HCT116 (cell line): Measurements from ENCODE around the gene TPD52L2. TPM values are rescaled to one million over a fixed set of nuclear protein-coding genes. Genes with fewer than 3 reads are reported as not detected.

Experiments used
- ATAC-seq: fragments of 200-7000 bp; cut with Tn5 transposase; 2 replicates; pipeline ENCODE4 v1.9.1; 2020; ENCODE audit warnings: mild to moderate bottlenecking, moderate library complexity
- BruUV-seq: library from RNA; stranded (reverse); fragments of 400-500 nt; replicated peaks from 2 replicates; lab custom pipeline; 2021; lab: Mats Ljungman, UMichigan
- CTCF ChIA-PET: fragments of 300-600 bp; sonication (Branson Sonifier 250); formaldehyde crosslinking; loops from one replicate; lab custom pipeline; 2021; ENCODE audit warnings: antibody characterized with exemption; lab: Charles Lee
- POLR2A ChIA-PET: fragments of 300-600, 350-600 bp; sonication (Branson Sonifier 250); formaldehyde crosslinking; loops from one replicate; lab custom pipeline; 2021; ENCODE audit warnings: antibody characterized with exemption; lab: Charles Lee
- RAD21 ChIA-PET, 2 experiments: fragments of 300-600 bp; sonication (Branson Sonifier 250); formaldehyde crosslinking; loops; one replicate each; lab custom pipeline; 2023; ENCODE audit warnings: low total read pairs in 2 of 2; ENCODE audit not compliant: uncharacterized antibody in 2 of 2, unreplicated experiment in 2 of 2, low non-redundant PET in 1 of 2; lab: Charles Lee
- DNase-seq: peaks from one replicate; pipeline ENCODE4 v3.0.0-alpha.2; 2010; ENCODE audit warnings: low read depth, low spot score
- H2AFZ ChIP-seq: fragments of 200-600 bp; shearing (Covaris generic), sonication (generic); 2 replicates; pipeline ENCODE4 v1.6.1; 2017; ENCODE audit warnings: low read depth, mixed run types, mixed read lengths, antibody characterized with exemption, low read length; ENCODE audit not compliant: poor library complexity, severe bottlenecking
- H3K27ac ChIP-seq: 2 replicates; pipeline ENCODE4 v1.5.1; 2012; ENCODE audit warnings: low read depth, low read length
- H3K27me3 ChIP-seq: fragments of 200-600 bp; sonication (generic); 2 replicates; pipeline ENCODE4 v1.6.1; 2016; ENCODE audit warnings: mixed run types, low read length, mixed read lengths; ENCODE audit not compliant: insufficient read depth
- H3K36me3 ChIP-seq, 2 experiments: fragments of 200-500 bp in 1 of 2; fragments of 200-600 bp in 1 of 2; sonication (Bioruptor generic) in 1 of 2; sonication (generic) in 1 of 2; 2 replicates each; pipeline versions ENCODE4 v1.5.1 to v1.6.1; 2014 to 2016; ENCODE audit warnings: low read length in 2 of 2, inconsistent platforms in 1 of 2, mixed read lengths in 1 of 2, mixed run types in 1 of 2; ENCODE audit not compliant: insufficient read depth in 2 of 2, control insufficient read depth in 1 of 2
- H3K4me1 ChIP-seq, 2 experiments: fragments of 200-600 bp in 1 of 2; sonication (generic) in 1 of 2; 2 replicates each; pipeline versions ENCODE4 v1.5.1 to v1.6.1; 2012 to 2017; ENCODE audit warnings: low read length in 2 of 2, inconsistent platforms in 1 of 2, mild to moderate bottlenecking in 1 of 2, mixed read lengths in 1 of 2, mixed run types in 1 of 2, moderate library complexity in 1 of 2; ENCODE audit not compliant: insufficient read depth in 2 of 2, control insufficient read depth in 1 of 2
- H3K4me2 ChIP-seq: fragments of 200-600 bp; sonication (generic); 2 replicates; pipeline ENCODE4 v1.6.1; 2017; ENCODE audit warnings: mixed run types, low read length, mixed read lengths
- H3K4me3 ChIP-seq, 2 experiments: fragments of 200-600 bp in 1 of 2; sonication (generic) in 1 of 2; replicated peaks in 1 of 2; 2 replicates each; pipeline ENCODE4 v1.5.1; 2011 to 2016; ENCODE audit warnings: low read length in 2 of 2, control low read depth in 1 of 2, low read depth in 1 of 2, mild to moderate bottlenecking in 1 of 2, mixed read lengths in 1 of 2, mixed run types in 1 of 2
- H3K79me2 ChIP-seq: fragments of 200-600 bp; sonication (generic); 2 replicates; pipeline ENCODE4 v1.6.1; 2017; ENCODE audit warnings: mild to moderate bottlenecking, mixed run types, low read length, moderate library complexity, mixed read lengths; ENCODE audit not compliant: insufficient read depth
- H3K9ac ChIP-seq: fragments of 200-600 bp; sonication (generic); 2 replicates; pipeline ENCODE4 v1.6.1; 2016; ENCODE audit warnings: low read length, mixed read lengths
- H3K9me2 ChIP-seq: fragments of 200-600 bp; sonication (generic), shearing (Covaris generic); 2 replicates; pipeline ENCODE4 v1.6.1; 2017; ENCODE audit warnings: mixed run types, mild to moderate bottlenecking, moderate library complexity; ENCODE audit not compliant: insufficient read depth
- H3K9me3 ChIP-seq, 2 experiments: fragments of 200-500 bp in 1 of 2; fragments of 200-600 bp in 1 of 2; sonication (Bioruptor generic) in 1 of 2; sonication (generic) in 1 of 2; 2 replicates each; pipeline ENCODE4 v1.6.1; 2014 to 2017; ENCODE audit warnings: low read length in 2 of 2, mixed read lengths in 2 of 2, inconsistent platforms in 1 of 2, low read depth in 1 of 2, mild to moderate bottlenecking in 1 of 2, mixed run types in 1 of 2, moderate library complexity in 1 of 2; ENCODE audit not compliant: control insufficient read depth in 1 of 2, insufficient read depth in 1 of 2
- H4K20me1 ChIP-seq: fragments of 200-600 bp; sonication (generic), shearing (Covaris generic); 2 replicates; pipeline ENCODE4 v1.6.1; 2017; ENCODE audit warnings: mixed run types, mild to moderate bottlenecking, moderate library complexity; ENCODE audit not compliant: insufficient read depth
- CBX3 ChIP-seq: IDR thresholded peaks from 2 replicates; pipeline ENCODE4 v1.6.1; 2012; ENCODE audit warnings: low read depth
- EZH2 ChIP-seq: fragments of 200-600 bp; sonication (generic); IDR thresholded peaks from 2 replicates; pipeline ENCODE4 v1.6.1; 2017; ENCODE audit warnings: antibody characterized with exemption, mixed run types
- JUND ChIP-seq: IDR thresholded peaks from 2 replicates; pipeline ENCODE4 v1.6.1; 2012
- SP1 ChIP-seq: IDR thresholded peaks from 2 replicates; pipeline ENCODE4 v1.6.1; 2012; ENCODE audit warnings: low read depth
- SRF ChIP-seq: IDR thresholded peaks from 2 replicates; pipeline ENCODE4 v1.6.1; 2012; ENCODE audit warnings: low read depth
- YY1 ChIP-seq: IDR thresholded peaks from 2 replicates; pipeline ENCODE4 v1.6.1; 2011; ENCODE audit warnings: low read length, low read depth, moderate library complexity, mild to moderate bottlenecking; ENCODE audit not compliant: insufficient replicate concordance; ENCODE audit errors: extremely low read depth
- ZNF274 ChIP-seq: fragments of 200-500 bp; sonication (Bioruptor generic); IDR thresholded peaks from 2 replicates; pipeline ENCODE4 v1.6.1; 2014; ENCODE audit warnings: mild to moderate bottlenecking, low read depth, low read length, inconsistent platforms
- intact Hi-C: fragments of 100-400 bp; cut with micrococcal nuclease; formaldehyde crosslinking; loops from 2 replicates; pipeline ENCODE4 v1.10.0; 2022
- total RNA-seq: library from RNA; stranded (reverse); gene quantifications from one replicate; pipeline ENCODE4 v1.2.1, GENCODE V29; 2021; ENCODE audit not compliant: unreplicated experiment
- TF ChIP-seq, protein P1 (sequence below): IDR thresholded peaks from 2 replicates; pipeline ENCODE4 v1.6.1; 2012

Gene TPD52L2
- total RNA-seq, 1 experiment from 2014 or later: 149 TPM

- H3K79me2 ChIP-seq: no peaks in the 10 kb centered on the region
These were observed 45.7 kb upstream of the TPD52L2 start for GRCh38 chr20:63819224-63819921.

DNA sequence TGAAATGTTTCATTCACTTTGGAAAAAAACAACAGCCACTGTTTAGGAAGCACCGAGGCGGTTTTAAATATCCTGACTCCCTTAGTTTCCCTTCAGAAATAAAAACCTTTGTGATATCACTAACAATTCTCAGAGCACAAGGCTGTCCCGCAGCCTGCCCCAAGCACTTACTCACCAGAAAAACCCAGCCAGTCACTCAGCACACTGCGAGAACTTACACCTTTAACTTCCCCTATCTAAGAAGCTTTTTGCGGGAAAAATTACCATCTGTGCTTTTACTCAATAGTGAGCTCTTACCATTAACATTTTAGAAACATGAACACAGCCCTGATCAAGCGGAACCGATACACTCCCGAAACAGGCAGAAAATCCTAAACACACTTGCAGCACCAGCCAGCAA is 43.3 kb upstream of the TPD52L2 start:
- no peak for DNase-seq
- no TSS peak for BruUV-seq
- no peak overlapping the region for H3K4me3 ChIP-seq

More at GRCh38 chr20:63819224-63819921, 45.7 kb upstream of the TPD52L2 start:
- ChIA-PET RAD21 (no interaction called here), CTCF (no interaction called here), POLR2A (no interaction called here)
- Histone ChIP-seq H3K9me2 (no peaks in the 10 kb centered on the region), H3K4me2 (no peak overlapping the region), H3K36me3 (no peaks in the 10 kb centered on the region), H2AFZ (no peak overlapping the region), H3K9me3 (no peaks in the 10 kb centered on the region), H3K27ac (no peak overlapping the region), H3K9ac (no peak overlapping the region), H3K27me3 (no peaks in the 10 kb centered on the region), H3K4me3 (no peak overlapping the region), H3K4me1 (no peaks in the 10 kb centered on the region), H4K20me1 (no peaks in the 10 kb centered on the region)
- no peak for TF ChIP-seq JUND
- no peak; the same call in 1 of the 2 replicates for ATAC-seq
- intact Hi-C loops: no loop called here
- BruUV-seq: no TSS peak
- DNase-seq: no peak

More for the DNA sequence above, 43.3 kb upstream of the TPD52L2 start:
- intact Hi-C loops: no loop called here
- CTCF ChIA-PET: no interaction called here
- no peak for ATAC-seq
- no peak overlapping the region for H3K4me2 ChIP-seq
- peaks cover 0 to 3% of the 10 kb centered on the region in 2 experiments; a peak in 2 of 4 replicates for H3K4me1 ChIP-seq
- no peak overlapping the region for H3K9ac ChIP-seq
- no peak overlapping the region for H3K27ac ChIP-seq
- RAD21 ChIA-PET: interaction anchor here in 1 of 2 experiments (0.6 to 0.7 kb wide), 2 partner anchors 38 to 45 kb away, joined by 3 read pairs; no protein-coding TSS in a partner anchor
- H3K27me3 ChIP-seq: no peaks in the 10 kb centered on the region
- TF ChIP-seq JUND (no peak), SP1 (no peak), YY1 (no peak), EZH2 (no peak), SRF (no peak), ZNF274 (no peak), CBX3 (no peak)
- TF ChIP-seq, protein P1, sequence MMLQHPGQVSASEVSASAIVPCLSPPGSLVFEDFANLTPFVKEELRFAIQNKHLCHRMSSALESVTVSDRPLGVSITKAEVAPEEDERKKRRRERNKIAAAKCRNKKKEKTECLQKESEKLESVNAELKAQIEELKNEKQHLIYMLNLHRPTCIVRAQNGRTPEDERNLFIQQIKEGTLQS: no peak
- no peak overlapping the region for H2AFZ ChIP-seq
- H3K9me2 ChIP-seq: no peaks in the 10 kb centered on the region
- no peaks in the 10 kb centered on the region for H3K79me2 ChIP-seq
- H3K36me3 ChIP-seq: no peaks in the 10 kb centered on the region
- POLR2A ChIA-PET: no interaction called here
- no peaks in the 10 kb centered on the region for H3K9me3 ChIP-seq
- H4K20me1 ChIP-seq: no peaks in the 10 kb centered on the region
